ENCODE results near the gene UNC79.

The UNC79 gene

GRCh38 chr14:93747102-93747501 lies 316.4 kb downstream of the UNC79 start:
- intact Hi-C loops (cut with micrococcal nuclease): no loop called here
- H3K27ac Mint-ChIP-seq: no peak overlapping the region
- H3K4me3 Mint-ChIP-seq: no peak overlapping the region
- peaks cover 1% of the 10 kb centered on the region for H3K27me3 Mint-ChIP-seq
- no peaks in the 10 kb centered on the region for H3K36me3 Mint-ChIP-seq (ENCODE audit: low read depth)
- H3K4me1 Mint-ChIP-seq (ENCODE audit: low read depth): no peaks in the 10 kb centered on the region
- H3K9me3 Mint-ChIP-seq: no peaks in the 10 kb centered on the region

GRCh38 chr14:93747560-93747959 lies 316.8 kb downstream of the UNC79 start:
- Mint-ChIP-seq H3K4me1 (ENCODE audit: low read depth) (no peaks in the 10 kb centered on the region), H3K4me3 (no peak overlapping the region), H3K9me3 (no peaks in the 10 kb centered on the region), H3K27me3 (peaks cover 1% of the 10 kb centered on the region), H3K27ac (no peak overlapping the region), H3K36me3 (ENCODE audit: low read depth) (no peaks in the 10 kb centered on the region)
- intact Hi-C loops (cut with micrococcal nuclease): no loop called here

GRCh38 chr14:93748208-93749075 lies 317.7 kb downstream of the UNC79 start:
- intact Hi-C loops (cut with micrococcal nuclease): no loop called here
- Mint-ChIP-seq H3K4me3 (no peak overlapping the region), H3K9me3 (no peaks in the 10 kb centered on the region), H3K4me1 (ENCODE audit: low read depth) (no peaks in the 10 kb centered on the region), H3K36me3 (ENCODE audit: low read depth) (no peaks in the 10 kb centered on the region), H3K27ac (no peak overlapping the region), H3K27me3 (peaks cover 1% of the 10 kb centered on the region)

GRCh38 chr14:93749076-93749420 lies 318.3 kb downstream of the UNC79 start:
- H3K4me3 Mint-ChIP-seq: no peak overlapping the region
- no peak overlapping the region for H3K27ac Mint-ChIP-seq
- H3K4me1 Mint-ChIP-seq (ENCODE audit: low read depth): no peaks in the 10 kb centered on the region
- no peaks in the 10 kb centered on the region for H3K9me3 Mint-ChIP-seq
- intact Hi-C loops (cut with micrococcal nuclease): no loop called here
- H3K36me3 Mint-ChIP-seq (ENCODE audit: low read depth): no peaks in the 10 kb centered on the region
- peaks cover 1% of the 10 kb centered on the region for H3K27me3 Mint-ChIP-seq

GRCh38 chr14:93751946-93752655 lies 321.4 kb downstream of the UNC79 start:
- no peaks in the 10 kb centered on the region for H3K4me1 Mint-ChIP-seq (ENCODE audit: low read depth)
- no peaks in the 10 kb centered on the region for H3K27me3 Mint-ChIP-seq
- intact Hi-C loops (cut with micrococcal nuclease): no loop called here
- H3K27ac Mint-ChIP-seq: no peak overlapping the region
- H3K36me3 Mint-ChIP-seq (ENCODE audit: low read depth): no peaks in the 10 kb centered on the region
- H3K9me3 Mint-ChIP-seq: no peaks in the 10 kb centered on the region
- no peak overlapping the region for H3K4me3 Mint-ChIP-seq

- no peaks in the 10 kb centered on the region for H3K27me3 Mint-ChIP-seq
- H3K9me3 Mint-ChIP-seq: no peaks in the 10 kb centered on the region
- no peaks in the 10 kb centered on the region for H3K36me3 Mint-ChIP-seq (ENCODE audit: low read depth)
- H3K27ac Mint-ChIP-seq: no peak overlapping the region
- no peak overlapping the region for H3K4me3 Mint-ChIP-seq
- intact Hi-C loops (cut with micrococcal nuclease): no loop called here
- H3K4me1 Mint-ChIP-seq (ENCODE audit: low read depth): no peaks in the 10 kb centered on the region
Measured at GRCh38 chr14:93752980-93753561, 322.3 kb downstream of the UNC79 start.

- Mint-ChIP-seq H3K4me3 (no peak overlapping the region), H3K27ac (no peak overlapping the region), H3K9me3 (no peaks in the 10 kb centered on the region), H3K36me3 (ENCODE audit: low read depth) (no peaks in the 10 kb centered on the region), H3K27me3 (no peaks in the 10 kb centered on the region), H3K4me1 (ENCODE audit: low read depth) (no peaks in the 10 kb centered on the region)
- intact Hi-C loops (cut with micrococcal nuclease): no loop called here
Measured at GRCh38 chr14:93753647-93754046, 322.9 kb downstream of the UNC79 start.

GRCh38 chr14:93757206-93757605 lies 326.5 kb downstream of the UNC79 start:
- Mint-ChIP-seq H3K9me3 (no peaks in the 10 kb centered on the region), H3K4me1 (ENCODE audit: low read depth) (no peaks in the 10 kb centered on the region), H3K27ac (no peak overlapping the region), H3K27me3 (peaks cover 15% of the 10 kb centered on the region), H3K4me3 (no peak overlapping the region), H3K36me3 (ENCODE audit: low read depth) (no peaks in the 10 kb centered on the region)
- intact Hi-C loops (cut with micrococcal nuclease): no loop called here
